Mammary epithelial cell (primary cell): ENCODE data around the gene DOK5.

Experiments
- CTCF ChIP-seq, 2 donors: IDR thresholded peaks in 1 of 2; conservative IDR thresholded peaks in 1 of 2; 2 replicates each; pipeline ENCODE4 v1.5.1; 2011 to 2012; ENCODE audit warnings: inconsistent platforms in 2 of 2, low read length in 2 of 2, mild to moderate bottlenecking in 2 of 2, control low read depth in 1 of 2, low read depth in 1 of 2; ENCODE audit not compliant: insufficient read depth in 1 of 2; ENCODE audit errors: extremely low read depth in 1 of 2
- EZH2 ChIP-seq: IDR thresholded peaks from 2 replicates; pipeline ENCODE4 v1.6.1; 2012; ENCODE audit warnings: low read length, inconsistent platforms, borderline replicate concordance

DNA sequence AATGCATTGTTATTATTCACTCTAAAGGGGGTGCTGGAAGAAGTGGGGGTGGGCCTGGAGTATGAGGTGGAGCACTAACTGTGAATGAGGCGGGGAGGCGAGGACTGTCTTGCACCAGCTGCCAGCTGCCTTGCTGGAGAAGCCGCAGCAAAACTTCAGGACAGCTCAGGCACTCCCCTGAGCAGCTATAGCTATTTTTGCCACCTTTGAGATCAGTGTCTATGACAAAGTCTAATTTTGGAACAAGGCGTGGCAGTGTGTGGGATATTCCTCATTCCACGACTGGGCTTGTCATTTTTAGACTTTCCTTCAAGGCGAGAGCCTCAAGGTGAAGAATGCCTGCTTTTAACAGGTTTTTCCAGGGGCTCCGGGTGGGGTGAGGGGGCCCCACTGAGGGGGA lies 143.8 kb downstream of the DOK5 start:
- TF ChIP-seq CTCF (conservative IDR thresholded peaks at IDR 0.05 in 1 of 2, IDR thresholded peaks at IDR 0.05 in 1 of 2; ENCODE audit: extremely low read depth in 1 of 2, insufficient read depth in 1 of 2, low read depth in 1 of 2, low read length in 2 of 2) (no peak), EZH2 (no peak)
